Epithelial cell of proximal tubule (primary cell): ENCODE data around the gene HYAL3. TPM values are rescaled to one million over a fixed set of nuclear protein-coding genes. Genes with fewer than 3 reads are reported as not detected.
A peak's percentile ranks its signal among the peaks of the same experiment; 100 is the strongest.

Experiments
- DNase-seq: peaks from one replicate; pipeline ENCODE4 v3.0.0-alpha.2; 2011; ENCODE audit warnings: low read depth
- H3K4me3 ChIP-seq: 2 replicates; pipeline ENCODE4 v1.5.1; 2011; ENCODE audit warnings: low read depth, mild to moderate bottlenecking, low read length
- total RNA-seq: library from RNA; depleted of rRNA; stranded (reverse); fragments of >200 nt; gene quantifications from 2 replicates; pipeline ENCODE4 v1.2.3, GENCODE V29; 2015
- TF ChIP-seq, protein P1 (sequence below): conservative IDR thresholded peaks from 2 replicates; pipeline ENCODE4 v1.5.1; 2012; ENCODE audit warnings: low read depth, mild to moderate bottlenecking, low read length

HYAL3 gene
- total RNA-seq, 1 donor from 2014 or later, result 7.8 TPM

- peak within 1 kb of the TSS; percentile 98 for H3K4me3 ChIP-seq
- DNase-seq, result no peak
- TF ChIP-seq, protein P1, sequence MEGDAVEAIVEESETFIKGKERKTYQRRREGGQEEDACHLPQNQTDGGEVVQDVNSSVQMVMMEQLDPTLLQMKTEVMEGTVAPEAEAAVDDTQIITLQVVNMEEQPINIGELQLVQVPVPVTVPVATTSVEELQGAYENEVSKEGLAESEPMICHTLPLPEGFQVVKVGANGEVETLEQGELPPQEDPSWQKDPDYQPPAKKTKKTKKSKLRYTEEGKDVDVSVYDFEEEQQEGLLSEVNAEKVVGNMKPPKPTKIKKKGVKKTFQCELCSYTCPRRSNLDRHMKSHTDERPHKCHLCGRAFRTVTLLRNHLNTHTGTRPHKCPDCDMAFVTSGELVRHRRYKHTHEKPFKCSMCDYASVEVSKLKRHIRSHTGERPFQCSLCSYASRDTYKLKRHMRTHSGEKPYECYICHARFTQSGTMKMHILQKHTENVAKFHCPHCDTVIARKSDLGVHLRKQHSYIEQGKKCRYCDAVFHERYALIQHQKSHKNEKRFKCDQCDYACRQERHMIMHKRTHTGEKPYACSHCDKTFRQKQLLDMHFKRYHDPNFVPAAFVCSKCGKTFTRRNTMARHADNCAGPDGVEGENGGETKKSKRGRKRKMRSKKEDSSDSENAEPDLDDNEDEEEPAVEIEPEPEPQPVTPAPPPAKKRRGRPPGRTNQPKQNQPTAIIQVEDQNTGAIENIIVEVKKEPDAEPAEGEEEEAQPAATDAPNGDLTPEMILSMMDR, result no peak
Measured at GRCh38 chr3:50327943-50328691, 28.9 kb upstream of the HYAL3 start, which contains the start of gene TUSC2. TSS of gene TUSC2 (minus strand) at chr3:50328223. CDS start at chr3:50328099, 124 bp downstream.

GRCh38 chr3:50327129-50327528, 27.9 kb upstream of the HYAL3 start:
- DNase-seq, result no peak
- H3K4me3 ChIP-seq, result peak overlapping the region; percentile 98
- TF ChIP-seq, protein P1, result no peak

- TF ChIP-seq, protein P1, result no peak
- no peak overlapping the region for H3K4me3 ChIP-seq
- no peak for DNase-seq
Measured at GRCh38 chr3:50326182-50326541, 27.0 kb upstream of the HYAL3 start.

GRCh38 chr3:50325497-50326181, 26.4 kb upstream of the HYAL3 start:
- H3K4me3 ChIP-seq, result no peak overlapping the region
- no peak for DNase-seq
- TF ChIP-seq, protein P1, result no peak

DNA sequence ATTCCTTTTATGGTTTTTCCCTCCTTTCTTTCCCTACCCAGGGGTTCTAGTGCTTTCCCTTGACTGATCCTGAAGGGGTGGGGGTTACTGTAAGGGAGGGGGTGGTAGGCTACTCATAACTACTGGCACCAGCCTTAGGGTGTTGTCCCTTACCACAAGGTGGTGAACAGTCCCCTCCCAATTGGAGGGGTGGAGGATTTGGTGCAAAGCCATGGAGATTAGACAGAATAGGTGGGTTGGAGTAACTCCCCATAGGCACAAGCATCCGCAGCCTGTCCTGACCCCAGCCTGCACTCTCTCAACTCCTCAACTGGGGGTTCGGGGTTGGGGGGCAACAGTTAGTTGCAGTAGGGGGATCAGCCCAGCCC, 25.9 kb upstream of the HYAL3 start:
- no peak for DNase-seq
- TF ChIP-seq, protein P1, result no peak
- no peak overlapping the region for H3K4me3 ChIP-seq

DNA sequence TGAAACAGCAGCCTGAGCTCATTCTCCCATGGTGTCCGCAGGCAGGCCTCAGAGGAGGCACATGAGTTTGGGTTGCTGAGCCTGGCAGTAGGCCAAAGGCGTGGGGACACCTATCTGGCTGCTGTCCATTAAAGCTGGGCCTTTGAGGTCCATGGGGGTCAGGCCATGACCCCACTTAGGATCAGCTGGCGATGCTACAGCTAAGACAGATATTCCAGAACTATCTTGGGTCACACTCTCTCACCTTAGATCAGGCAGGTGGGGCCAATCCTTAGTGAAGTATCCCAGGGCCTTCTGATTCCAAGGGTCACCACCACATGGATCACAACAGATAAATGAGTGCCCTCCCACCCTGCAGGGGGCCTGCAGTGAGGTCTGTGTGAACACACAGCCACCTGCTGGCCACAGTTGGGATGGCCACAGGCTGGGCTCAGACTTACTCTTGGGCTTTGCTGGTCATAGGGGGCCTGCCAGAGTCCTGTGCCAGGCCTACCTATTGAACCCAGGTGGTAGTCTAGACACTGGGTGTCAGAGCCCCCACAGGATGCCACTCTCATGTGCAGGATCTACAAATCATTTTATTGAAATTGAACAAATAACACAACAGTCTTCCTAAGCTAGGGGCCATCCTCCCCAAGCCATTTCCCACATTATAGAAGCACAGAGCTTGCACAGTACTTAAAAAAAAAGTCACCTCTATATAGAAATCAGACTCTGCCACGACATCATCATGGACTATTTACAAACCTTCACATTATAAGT, 25.3 kb upstream of the HYAL3 start:
- no peak for DNase-seq
- no peak overlapping the region for H3K4me3 ChIP-seq
- TF ChIP-seq, protein P1, result peak; percentile 90
